ENCODE measurements around the gene UBASH3B. TPM values are rescaled to one million over a fixed set of nuclear protein-coding genes. Genes with fewer than 3 reads are reported as not detected.
A peak's percentile ranks its signal among the peaks of the same experiment; 100 is the strongest.

Gene UBASH3B
- polyA plus RNA-seq, 2 donors = 0.69 to 0.91 TPM

- Histone ChIP-seq H3K9me3 (ENCODE audit: control insufficient read depth in 2 of 2, insufficient read depth in 1 of 2, low read depth in 1 of 2, low read length in 1 of 2) (no peaks in the 10 kb centered on the region), H3K4me1 (ENCODE audit: control insufficient read depth in 2 of 2, insufficient read depth in 2 of 2, low read length in 1 of 2) (no peaks in the 10 kb centered on the region), H3K4me3 (ENCODE audit: low read depth in 1 of 2, low read length in 2 of 2) (no peak overlapping the region), H3K27ac (ENCODE audit: low read depth in 2 of 2, low read length in 1 of 2) (no peak overlapping the region), H3K27me3 (ENCODE audit: control insufficient read depth in 1 of 2, insufficient read depth in 2 of 2, low read length in 2 of 2) (no peaks in the 10 kb centered on the region), H3K36me3 (ENCODE audit: control insufficient read depth in 2 of 2, insufficient read depth in 2 of 2, low read length in 1 of 2) (no peaks in the 10 kb centered on the region)
- WGBS, 2 donors = 79 to 85% methylated on average over 7 of the region's 7 CpGs
Measured at GRCh38 chr11:122833846-122834464, 178.4 kb downstream of the UBASH3B start.

DNA sequence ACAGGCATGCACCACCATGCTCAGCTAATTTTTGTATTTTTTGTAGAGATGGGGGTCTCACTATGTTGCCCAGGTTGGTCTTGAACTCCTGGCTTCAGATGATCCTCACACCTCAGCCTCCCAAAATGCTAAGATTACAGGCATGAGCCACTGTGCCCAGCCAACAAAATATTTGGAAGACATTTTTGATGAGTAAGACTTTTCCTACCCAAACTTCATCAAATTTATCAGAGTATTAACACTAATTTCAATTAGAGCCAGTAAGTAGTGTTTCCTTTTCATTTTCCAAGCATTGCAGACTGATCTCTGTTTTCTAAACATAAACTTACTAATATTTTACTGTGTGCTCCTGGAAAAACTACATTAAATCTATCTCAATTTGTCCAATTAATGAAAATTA, 181.4 kb downstream of the UBASH3B start:
- no peaks in the 10 kb centered on the region for H3K9me3 ChIP-seq (ENCODE audit: control insufficient read depth in 2 of 2, insufficient read depth in 1 of 2, low read depth in 1 of 2, low read length in 1 of 2)
- H3K4me1 ChIP-seq (ENCODE audit: control insufficient read depth in 2 of 2, insufficient read depth in 2 of 2, low read length in 1 of 2) = no peaks in the 10 kb centered on the region
- no peaks in the 10 kb centered on the region for H3K36me3 ChIP-seq (ENCODE audit: control insufficient read depth in 2 of 2, insufficient read depth in 2 of 2, low read length in 1 of 2)
- no peaks in the 10 kb centered on the region for H3K27me3 ChIP-seq (ENCODE audit: control insufficient read depth in 1 of 2, insufficient read depth in 2 of 2, low read length in 2 of 2)
- no peak overlapping the region for H3K4me3 ChIP-seq (ENCODE audit: low read depth in 1 of 2, low read length in 2 of 2)
- no peak overlapping the region for H3K27ac ChIP-seq (ENCODE audit: low read depth in 2 of 2, low read length in 1 of 2)

DNA sequence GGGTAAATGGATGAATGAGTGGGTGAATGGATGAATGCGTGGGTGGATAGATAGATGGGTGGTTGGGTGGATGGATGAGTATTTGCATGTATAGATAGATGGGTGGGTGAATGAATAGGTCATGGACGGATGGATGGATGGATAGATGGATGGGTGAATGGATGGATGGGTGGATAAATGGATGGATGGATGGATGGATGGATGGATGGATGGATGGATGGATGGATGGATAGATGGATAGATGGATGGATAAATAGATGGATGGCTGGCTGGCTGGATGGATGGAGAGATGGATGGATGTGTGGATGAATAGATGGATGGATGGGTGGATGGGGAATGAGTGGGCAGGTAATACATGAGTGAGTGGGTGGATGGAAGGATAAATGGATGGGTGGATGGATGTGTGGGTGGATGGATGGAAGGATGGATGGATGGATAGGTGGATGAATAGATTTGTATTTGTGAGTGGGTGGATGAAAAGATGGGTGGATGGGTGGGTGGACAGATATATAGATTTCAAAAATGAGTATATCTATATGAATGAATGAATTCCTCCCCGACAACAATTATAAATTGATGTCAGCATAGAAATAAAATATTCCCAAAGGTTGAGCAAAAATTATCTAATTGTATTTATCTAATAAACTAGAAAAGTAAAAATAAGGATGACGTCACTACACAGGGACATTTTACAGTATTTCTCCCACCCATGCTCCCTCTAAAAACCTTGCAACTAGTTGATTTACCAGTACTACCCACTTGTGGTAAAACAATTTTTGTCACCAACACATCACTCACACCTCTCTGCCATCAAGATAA, 182.2 kb downstream of the UBASH3B start:
- WGBS, 2 donors = 87 to 90% methylated on average over 4 of the region's 4 CpGs
- no peaks in the 10 kb centered on the region for H3K36me3 ChIP-seq (ENCODE audit: control insufficient read depth in 2 of 2, insufficient read depth in 2 of 2, low read length in 1 of 2)
- no peaks in the 10 kb centered on the region for H3K4me1 ChIP-seq (ENCODE audit: control insufficient read depth in 2 of 2, insufficient read depth in 2 of 2, low read length in 1 of 2)

DNA sequence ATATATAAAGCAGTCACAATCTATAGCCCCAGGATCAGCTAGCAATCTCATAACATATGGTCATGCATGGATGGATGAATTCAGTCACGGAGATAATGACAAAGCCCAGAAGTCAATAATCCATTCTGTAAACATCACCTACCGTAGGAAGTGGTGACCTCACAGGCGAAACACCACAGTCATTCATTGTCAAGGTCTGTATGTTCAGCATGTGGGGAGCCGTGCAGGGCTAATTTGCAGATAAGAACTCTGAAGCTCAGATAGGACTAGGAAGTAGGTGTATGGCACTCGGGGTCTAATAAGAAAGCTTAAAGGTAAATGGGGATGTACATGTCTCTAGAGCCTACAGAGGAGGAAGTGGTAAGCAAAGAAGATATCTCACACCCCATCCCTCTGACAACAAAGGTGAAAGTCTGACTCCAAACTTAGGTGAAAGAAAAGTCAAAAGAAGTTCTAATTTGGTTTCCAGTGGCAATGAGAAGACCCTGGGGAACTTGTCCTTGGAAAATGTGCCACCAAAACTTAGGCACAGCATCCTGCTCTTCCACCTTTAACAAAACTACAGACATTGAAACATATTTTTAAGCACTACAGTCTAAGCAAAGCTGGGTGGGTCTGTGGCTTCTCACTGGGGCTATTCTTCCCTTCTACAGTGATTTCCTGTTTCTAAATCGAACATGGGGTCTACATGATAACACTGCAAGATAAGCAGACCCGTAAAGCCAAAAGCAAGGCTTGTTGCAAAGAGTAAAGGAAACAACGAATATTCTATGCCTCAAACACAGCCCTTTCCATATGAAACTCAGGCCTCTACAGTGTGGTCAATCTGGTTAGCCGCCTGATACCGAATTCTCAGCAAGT, 188.0 kb downstream of the UBASH3B start:
- WGBS, 2 donors = 47 to 67% methylated on average over 10 of the region's 10 CpGs
- Histone ChIP-seq H3K4me3 (ENCODE audit: low read depth in 1 of 2, low read length in 2 of 2) (no peak overlapping the region), H3K4me1 (ENCODE audit: control insufficient read depth in 2 of 2, insufficient read depth in 2 of 2, low read length in 1 of 2) (no peaks in the 10 kb centered on the region), H3K27ac (ENCODE audit: low read depth in 2 of 2, low read length in 1 of 2) (peak overlapping the region in 1 of 2 donors; percentile 39), H3K9me3 (ENCODE audit: control insufficient read depth in 2 of 2, insufficient read depth in 1 of 2, low read depth in 1 of 2, low read length in 1 of 2) (no peaks in the 10 kb centered on the region), H3K36me3 (ENCODE audit: control insufficient read depth in 2 of 2, insufficient read depth in 2 of 2, low read length in 1 of 2) (no peaks in the 10 kb centered on the region), H3K27me3 (ENCODE audit: control insufficient read depth in 1 of 2, insufficient read depth in 2 of 2, low read length in 2 of 2) (no peaks in the 10 kb centered on the region)

More for the DNA sequence above, 182.2 kb downstream of the UBASH3B start:
- H3K4me3 ChIP-seq (ENCODE audit: low read depth in 1 of 2, low read length in 2 of 2) = no peak overlapping the region
- no peaks in the 10 kb centered on the region for H3K9me3 ChIP-seq (ENCODE audit: control insufficient read depth in 2 of 2, insufficient read depth in 1 of 2, low read depth in 1 of 2, low read length in 1 of 2)
- no peaks in the 10 kb centered on the region for H3K27me3 ChIP-seq (ENCODE audit: control insufficient read depth in 1 of 2, insufficient read depth in 2 of 2, low read length in 2 of 2)
- H3K27ac ChIP-seq (ENCODE audit: low read depth in 2 of 2, low read length in 1 of 2) = no peak overlapping the region

GRCh38 chr11:122847466-122847865, 191.9 kb downstream of the UBASH3B start:
- Histone ChIP-seq H3K36me3 (ENCODE audit: control insufficient read depth in 2 of 2, insufficient read depth in 2 of 2, low read length in 1 of 2) (no peaks in the 10 kb centered on the region), H3K9me3 (ENCODE audit: control insufficient read depth in 2 of 2, insufficient read depth in 1 of 2, low read depth in 1 of 2, low read length in 1 of 2) (no peaks in the 10 kb centered on the region), H3K27ac (ENCODE audit: low read depth in 2 of 2, low read length in 1 of 2) (no peak overlapping the region), H3K27me3 (ENCODE audit: control insufficient read depth in 1 of 2, insufficient read depth in 2 of 2, low read length in 2 of 2) (no peaks in the 10 kb centered on the region), H3K4me3 (ENCODE audit: low read depth in 1 of 2, low read length in 2 of 2) (no peak overlapping the region), H3K4me1 (ENCODE audit: control insufficient read depth in 2 of 2, insufficient read depth in 2 of 2, low read length in 1 of 2) (no peaks in the 10 kb centered on the region)
- 79 to 82% methylated on average over 1 of the region's 1 CpG for WGBS, 2 donors

GRCh38 chr11:122848186-122848585, 192.7 kb downstream of the UBASH3B start:
- Histone ChIP-seq H3K4me3 (ENCODE audit: low read depth in 1 of 2, low read length in 2 of 2) (no peak overlapping the region), H3K4me1 (ENCODE audit: control insufficient read depth in 2 of 2, insufficient read depth in 2 of 2, low read length in 1 of 2) (no peaks in the 10 kb centered on the region), H3K36me3 (ENCODE audit: control insufficient read depth in 2 of 2, insufficient read depth in 2 of 2, low read length in 1 of 2) (no peaks in the 10 kb centered on the region), H3K9me3 (ENCODE audit: control insufficient read depth in 2 of 2, insufficient read depth in 1 of 2, low read depth in 1 of 2, low read length in 1 of 2) (no peaks in the 10 kb centered on the region), H3K27me3 (ENCODE audit: control insufficient read depth in 1 of 2, insufficient read depth in 2 of 2, low read length in 2 of 2) (no peaks in the 10 kb centered on the region), H3K27ac (ENCODE audit: low read depth in 2 of 2, low read length in 1 of 2) (no peak overlapping the region)
- WGBS, 2 donors = 91 to 94% methylated on average over 1 of the region's 1 CpG

- no peaks in the 10 kb centered on the region for H3K27me3 ChIP-seq (ENCODE audit: control insufficient read depth in 1 of 2, insufficient read depth in 2 of 2, low read length in 2 of 2)
- 51 to 60% methylated on average over 7 of the region's 7 CpGs for WGBS, 2 donors
- no peaks in the 10 kb centered on the region for H3K9me3 ChIP-seq (ENCODE audit: control insufficient read depth in 2 of 2, insufficient read depth in 1 of 2, low read depth in 1 of 2, low read length in 1 of 2)
- no peak overlapping the region for H3K4me3 ChIP-seq (ENCODE audit: low read depth in 1 of 2, low read length in 2 of 2)
- H3K27ac ChIP-seq (ENCODE audit: low read depth in 2 of 2, low read length in 1 of 2) = no peak overlapping the region
- no peaks in the 10 kb centered on the region for H3K4me1 ChIP-seq (ENCODE audit: control insufficient read depth in 2 of 2, insufficient read depth in 2 of 2, low read length in 1 of 2)
- no peaks in the 10 kb centered on the region for H3K36me3 ChIP-seq (ENCODE audit: control insufficient read depth in 2 of 2, insufficient read depth in 2 of 2, low read length in 1 of 2)
Measured at GRCh38 chr11:122850076-122850631, 194.6 kb downstream of the UBASH3B start.

DNA sequence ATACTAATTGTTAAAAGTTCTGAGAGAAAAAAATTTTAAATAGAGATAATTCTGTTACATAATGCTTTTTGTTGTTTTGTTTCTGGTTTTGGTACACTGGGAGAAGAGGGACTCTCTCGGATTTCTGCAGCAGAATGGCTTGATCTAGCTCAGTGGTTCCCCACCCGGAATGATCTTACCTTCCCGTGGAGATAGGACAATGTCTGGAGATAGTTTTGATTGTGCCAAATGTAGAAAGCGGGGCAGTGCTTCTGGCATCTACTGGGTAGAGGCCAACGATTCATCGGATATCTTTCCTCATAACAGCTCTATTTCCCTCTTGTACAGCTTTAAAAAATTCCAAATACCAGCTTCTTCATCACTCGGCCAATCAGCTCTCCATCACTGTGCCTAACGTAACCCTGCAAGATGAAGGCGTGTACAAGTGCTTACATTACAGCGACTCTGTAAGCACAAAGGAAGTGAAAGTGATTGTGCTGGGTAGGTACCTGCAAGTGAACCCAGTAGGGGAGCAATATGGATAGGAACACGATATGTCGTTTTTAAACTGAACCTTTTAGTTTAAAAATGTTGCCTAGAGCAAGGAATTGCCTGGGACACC, 195.9 kb downstream of the UBASH3B start:
- Histone ChIP-seq H3K4me3 (ENCODE audit: low read depth in 1 of 2, low read length in 2 of 2) (no peak overlapping the region), H3K27me3 (ENCODE audit: control insufficient read depth in 1 of 2, insufficient read depth in 2 of 2, low read length in 2 of 2) (no peaks in the 10 kb centered on the region), H3K27ac (ENCODE audit: low read depth in 2 of 2, low read length in 1 of 2) (no peak overlapping the region), H3K4me1 (ENCODE audit: control insufficient read depth in 2 of 2, insufficient read depth in 2 of 2, low read length in 1 of 2) (no peaks in the 10 kb centered on the region), H3K9me3 (ENCODE audit: control insufficient read depth in 2 of 2, insufficient read depth in 1 of 2, low read depth in 1 of 2, low read length in 1 of 2) (no peaks in the 10 kb centered on the region), H3K36me3 (ENCODE audit: control insufficient read depth in 2 of 2, insufficient read depth in 2 of 2, low read length in 1 of 2) (no peaks in the 10 kb centered on the region)
- WGBS, 2 donors = 71 to 76% methylated on average over 12 of the region's 12 CpGs

Data from esophagus (tissue), 2 donors.